ENCODE results near the gene EHBP1.
"Not testable (repeated sequence)": the region's sequence is repeated elsewhere in the genome, so short reads cannot be mapped to it uniquely, and the experiment has no call there.

The EHBP1 gene

DNA sequence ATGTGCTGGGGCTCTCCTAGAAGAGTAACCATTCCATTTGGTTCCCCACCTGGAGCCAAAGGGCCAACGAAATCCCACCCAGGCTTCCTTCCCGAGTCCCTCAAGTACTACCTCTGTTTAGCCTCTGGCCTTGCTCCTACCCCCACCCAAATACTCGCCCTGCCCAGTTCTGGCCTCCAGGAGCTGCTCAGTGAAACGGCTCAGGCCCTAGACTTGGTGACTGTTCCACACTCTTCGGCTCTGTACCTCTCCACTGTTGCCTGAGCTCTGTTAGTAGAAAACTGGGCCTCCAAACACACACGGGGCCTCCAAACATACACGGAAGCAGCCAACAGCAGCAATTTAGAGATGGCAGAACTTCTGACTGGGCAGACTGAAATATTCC lies 349.3 kb downstream of the EHBP1 start:
- DNase-seq, result no peak

DNA sequence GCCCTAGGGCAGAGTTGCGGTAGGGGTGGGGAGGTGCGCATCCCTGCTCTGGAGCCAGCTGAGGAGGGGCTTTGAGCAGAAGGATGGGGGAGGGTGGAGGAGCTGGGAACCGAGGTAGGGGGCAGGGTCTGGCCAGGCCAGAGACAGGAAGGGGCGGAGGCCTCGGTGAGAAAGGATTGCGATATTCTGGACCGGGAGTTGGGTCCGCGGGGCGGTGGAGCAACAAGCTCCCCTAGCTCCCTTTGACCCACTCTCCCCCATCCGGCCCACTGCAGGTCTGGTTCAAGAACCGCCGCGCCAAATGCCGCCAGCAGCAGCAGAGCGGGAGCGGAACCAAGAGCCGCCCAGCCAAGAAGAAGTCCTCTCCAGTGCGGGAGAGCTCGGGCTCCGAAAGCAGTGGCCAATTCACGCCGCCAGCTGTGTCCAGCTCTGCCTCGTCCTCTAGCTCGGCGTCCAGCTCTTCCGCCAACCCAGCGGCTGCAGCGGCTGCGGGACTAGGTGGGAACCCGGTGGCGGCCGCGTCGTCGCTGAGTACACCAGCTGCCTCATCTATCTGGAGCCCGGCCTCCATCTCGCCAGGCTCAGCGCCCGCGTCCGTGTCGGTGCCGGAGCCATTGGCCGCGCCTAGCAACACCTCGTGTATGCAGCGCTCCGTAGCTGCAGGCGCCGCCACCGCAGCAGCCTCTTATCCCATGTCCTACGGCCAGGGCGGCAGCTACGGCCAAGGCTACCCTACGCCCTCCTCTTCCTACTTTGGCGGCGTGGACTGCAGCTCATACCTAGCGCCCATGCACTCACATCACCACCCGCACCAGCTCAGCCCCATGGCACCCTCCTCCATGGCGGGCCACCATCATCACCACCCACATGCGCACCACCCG lies 350.0 kb downstream of the EHBP1 start:
- DNase-seq, result no peak

DNA sequence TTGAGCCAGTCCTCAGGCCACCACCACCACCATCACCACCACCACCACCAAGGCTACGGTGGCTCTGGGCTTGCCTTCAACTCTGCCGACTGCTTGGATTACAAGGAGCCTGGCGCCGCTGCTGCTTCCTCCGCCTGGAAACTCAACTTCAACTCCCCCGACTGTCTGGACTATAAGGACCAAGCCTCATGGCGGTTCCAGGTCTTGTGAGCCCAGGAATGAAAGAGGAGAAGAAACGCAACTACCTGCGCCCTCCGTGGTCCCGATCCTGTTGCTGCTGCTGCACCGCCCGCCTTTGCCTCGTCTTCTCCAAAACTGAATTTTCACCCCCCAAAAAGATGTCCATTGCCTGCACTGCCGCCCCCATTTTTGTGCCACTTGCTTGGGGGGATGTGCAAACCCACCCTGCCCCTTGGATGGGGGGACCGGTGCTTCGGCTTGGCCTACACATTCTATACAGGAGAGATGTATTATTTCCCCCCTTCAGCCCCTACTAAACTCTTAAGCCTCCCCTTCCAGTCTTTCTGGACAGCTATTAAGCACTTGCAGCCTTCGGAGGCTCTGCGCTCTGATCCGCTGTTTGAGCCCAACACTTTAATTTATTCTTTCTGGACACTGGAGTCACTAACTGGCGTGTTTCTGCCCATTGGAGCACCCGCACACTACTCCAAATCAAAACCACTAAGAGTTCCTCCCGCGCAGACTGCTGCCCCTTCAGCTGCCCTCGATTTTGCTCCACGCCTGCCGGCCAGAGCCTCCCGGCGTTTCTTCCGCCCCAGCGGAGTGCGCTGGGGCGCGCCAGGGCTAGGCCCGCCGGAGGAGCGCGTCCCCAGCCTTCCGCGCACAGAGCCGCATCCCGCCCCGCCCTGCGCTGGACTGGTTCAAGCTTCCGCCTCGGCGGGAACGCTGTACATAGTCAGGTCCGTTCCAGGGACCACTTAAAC lies 350.9 kb downstream of the EHBP1 start:
- no peak for DNase-seq

DNA sequence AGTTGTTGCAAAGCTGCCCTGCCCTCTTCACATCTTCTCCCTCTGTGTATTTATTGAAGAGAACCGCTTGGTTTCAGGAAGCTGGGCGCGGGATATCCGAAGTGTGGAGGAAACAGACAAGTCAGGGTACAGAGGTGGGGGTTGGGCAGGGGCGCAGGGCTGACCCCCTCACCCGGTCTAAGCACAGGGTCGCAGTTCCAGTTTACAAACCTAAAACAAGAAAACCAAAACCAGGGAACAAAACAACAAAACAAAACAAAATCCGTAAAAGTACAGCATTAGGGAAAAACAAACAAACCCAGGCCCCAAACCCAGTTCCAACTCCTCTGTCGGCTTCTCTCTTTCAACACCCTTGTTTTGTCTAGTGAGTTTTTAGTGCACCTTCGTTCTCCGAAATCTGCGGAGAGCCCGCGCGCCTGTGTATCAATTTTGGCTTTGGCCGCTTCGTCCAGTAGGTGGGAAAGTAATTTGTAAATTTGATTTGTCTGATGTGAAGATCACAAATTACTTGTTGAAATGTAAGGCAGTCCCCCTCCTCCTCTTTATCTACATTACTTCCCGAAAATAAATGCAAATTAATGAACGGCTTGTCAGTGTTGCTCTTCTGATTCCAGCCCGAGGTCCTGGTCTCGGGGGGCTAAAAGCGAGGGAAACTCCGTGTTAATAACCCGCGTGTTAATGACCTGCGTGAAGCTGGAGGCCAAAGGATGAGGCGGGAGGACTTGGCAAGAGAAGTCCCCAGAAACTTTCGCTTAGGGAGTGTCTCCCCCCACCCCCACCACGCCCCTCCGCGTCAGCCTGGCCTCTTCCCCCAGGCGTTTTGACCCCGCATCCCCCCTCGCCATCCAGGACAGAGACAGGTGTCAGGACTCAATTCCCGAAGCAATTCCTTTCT lies 352.0 kb downstream of the EHBP1 start:
- DNase-seq, result no peak

DNA sequence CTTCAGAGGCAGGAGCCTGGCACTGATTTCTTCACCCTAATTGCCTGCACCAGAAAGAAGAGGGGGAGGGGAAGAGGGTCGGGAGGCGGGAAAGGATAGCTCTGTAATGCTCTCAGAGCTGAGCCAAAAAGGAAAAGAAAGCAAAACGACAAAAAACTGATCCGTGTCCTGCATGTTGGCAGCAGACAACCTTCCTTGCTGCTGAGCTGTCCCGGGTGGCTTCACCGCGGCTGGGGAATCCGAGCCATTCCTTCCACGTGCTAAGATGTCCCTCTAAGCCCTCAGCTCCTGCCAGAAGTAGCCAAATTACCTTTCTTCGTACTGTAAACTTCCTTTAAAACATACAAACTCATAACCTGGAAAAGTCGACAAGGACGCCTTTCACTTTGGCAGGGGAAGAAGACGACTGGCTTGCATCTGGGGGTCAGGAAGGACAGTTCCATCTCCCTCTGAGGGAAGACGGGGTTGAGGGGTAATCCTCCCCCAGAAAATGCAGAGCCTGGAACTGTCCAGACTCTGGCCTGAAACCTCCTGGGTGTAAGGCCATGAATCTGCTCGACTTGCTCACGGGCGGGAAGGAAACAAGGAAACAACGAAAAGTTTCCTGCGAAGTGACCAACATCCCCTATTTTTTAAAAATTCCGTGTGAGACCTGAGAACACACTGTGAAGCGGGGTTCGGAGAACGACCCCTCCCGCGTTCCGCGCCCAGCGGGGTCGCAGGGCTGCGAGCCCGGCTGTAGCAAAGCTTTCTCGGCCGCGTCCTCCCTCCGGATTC lies 352.8 kb downstream of the EHBP1 start:
- no peak for DNase-seq

DNA sequence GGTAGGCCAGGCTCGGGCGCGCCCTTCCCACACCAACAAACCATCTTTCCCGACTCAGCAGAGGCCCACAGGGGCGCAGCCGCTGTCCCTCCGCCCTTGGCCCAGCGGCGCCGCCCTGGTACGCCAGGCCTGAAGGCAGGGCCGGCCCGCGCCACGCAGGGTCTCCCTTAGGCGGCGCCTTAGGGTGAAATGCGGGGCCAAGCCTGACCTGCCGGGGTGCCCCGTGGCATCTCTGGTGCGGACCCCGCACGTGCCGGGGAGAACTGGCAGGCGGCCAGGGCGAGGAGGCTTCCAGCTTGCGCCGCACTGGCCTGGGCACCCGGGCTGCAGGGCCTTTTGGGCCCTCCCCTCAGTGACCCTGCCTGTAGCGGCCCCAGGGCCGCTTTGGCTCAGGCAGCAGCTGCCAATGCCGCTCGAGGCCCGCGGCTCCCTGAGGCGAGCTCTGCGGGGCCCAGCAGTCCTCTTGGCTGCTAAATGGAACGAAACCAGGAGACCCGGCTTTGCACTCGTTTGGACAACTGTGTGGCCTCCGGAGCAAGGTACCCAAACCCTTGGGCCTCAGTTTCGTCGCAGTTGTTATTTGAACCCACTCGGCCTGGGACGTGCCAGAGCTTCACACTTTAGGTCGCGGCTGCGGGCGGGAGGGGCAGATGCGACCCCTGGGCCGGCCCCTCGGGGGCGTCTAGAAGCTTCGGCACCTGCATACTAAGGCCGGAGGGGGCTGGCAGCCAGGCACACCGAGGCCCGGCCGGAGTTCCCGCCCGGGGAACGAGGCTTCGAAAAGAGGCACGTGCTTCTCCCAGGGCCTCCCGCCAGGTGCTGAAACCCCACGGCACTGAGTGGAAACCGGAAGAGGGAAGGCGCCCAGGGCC lies 353.6 kb downstream of the EHBP1 start:
- no peak for DNase-seq

DNA sequence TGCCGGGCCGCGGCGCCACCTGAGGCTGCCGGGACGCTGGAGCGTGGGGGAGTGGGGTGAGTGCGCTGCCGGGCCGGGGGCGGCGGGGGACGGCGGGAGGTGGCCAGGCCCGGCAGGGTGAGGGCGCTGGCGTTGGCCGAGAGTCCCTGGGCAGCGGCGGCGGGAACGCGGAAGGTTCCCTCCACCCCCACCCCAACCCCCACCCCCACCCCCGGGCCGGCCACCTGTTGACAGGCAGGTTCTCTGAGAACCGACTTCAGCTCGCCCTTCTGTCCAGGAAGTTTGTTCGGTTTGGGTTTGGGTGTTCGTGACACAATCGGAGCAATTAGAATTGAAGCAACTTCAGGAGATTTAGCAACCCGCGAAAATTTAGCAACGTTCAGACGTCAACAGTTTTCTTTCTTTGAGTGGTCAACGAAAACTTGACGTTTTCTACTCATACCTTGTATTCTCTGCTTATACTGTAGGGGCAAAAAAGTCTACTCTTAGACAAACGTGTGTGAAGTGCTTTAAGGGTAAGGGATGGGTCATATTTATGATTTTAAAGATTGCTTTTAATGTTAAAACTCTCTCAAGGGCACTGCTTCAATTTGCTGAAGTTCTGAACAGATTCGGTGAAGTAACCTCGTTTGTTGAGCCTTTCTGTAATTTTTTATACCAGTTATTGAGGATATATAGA lies 354.4 kb downstream of the EHBP1 start:
- no peak for DNase-seq

DNA sequence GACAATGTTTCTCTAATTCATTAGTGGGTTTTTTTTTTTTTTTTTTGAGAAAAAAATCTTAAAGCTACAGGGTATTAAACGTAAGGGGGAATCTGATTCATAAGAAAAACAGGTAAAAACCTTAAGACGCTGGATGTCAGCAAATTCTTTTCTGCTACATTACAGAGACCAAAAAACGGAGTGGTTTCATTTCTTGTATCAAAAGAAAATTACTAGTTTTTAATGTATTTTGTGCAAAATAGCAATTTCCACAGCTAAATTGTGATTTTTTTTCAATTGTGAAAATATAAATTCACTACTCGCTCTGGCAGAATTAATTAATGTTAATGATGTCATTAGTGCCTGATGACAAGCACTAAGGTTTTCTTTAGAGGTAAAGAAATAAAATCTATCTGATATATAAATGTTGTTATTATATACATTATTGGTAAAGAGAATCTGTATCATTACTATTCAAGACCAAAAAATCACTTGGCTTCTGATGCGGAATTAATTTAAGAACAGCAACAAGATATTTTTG lies 355.0 kb downstream of the EHBP1 start:
- DNase-seq, result no peak

DNA sequence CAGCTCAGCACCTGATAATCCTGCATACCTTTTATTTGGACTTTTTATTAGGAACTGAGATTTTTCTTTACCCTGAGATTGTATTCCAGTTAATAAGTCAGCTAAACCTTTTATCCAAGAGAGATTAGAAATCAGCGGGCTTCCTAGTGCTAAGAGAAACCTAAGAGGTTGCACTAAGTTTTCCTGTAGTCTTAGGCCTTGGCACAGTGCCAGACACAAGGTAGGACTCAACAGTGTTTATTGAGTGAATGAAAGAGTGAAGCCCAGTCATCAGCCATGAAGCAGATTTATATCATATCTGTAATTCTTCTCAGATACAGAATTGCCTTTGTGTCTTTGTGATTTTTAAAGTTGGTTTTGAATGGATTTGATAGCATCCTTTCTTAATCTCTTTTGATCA lies 358.7 kb downstream of the EHBP1 start:
- no peak for DNase-seq

DNA sequence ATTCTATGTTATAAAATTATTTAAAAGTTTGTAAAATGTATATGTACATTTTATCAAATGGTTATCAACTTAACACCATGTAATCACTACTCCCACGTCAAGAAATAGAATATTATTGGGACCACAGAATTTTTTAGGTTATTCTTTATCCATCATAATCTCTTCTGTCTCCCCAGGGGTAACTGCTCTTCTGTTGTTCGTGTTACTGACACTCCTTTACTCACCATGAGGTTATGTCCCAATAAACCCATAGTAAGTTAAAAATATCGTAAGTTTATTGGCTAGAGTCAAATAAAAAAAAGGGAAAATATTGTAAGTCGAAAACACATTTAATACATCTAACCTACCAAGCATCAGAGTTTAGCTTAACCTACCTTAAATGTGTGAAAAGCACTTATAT lies 359.1 kb downstream of the EHBP1 start:
- no peak for DNase-seq

DNA sequence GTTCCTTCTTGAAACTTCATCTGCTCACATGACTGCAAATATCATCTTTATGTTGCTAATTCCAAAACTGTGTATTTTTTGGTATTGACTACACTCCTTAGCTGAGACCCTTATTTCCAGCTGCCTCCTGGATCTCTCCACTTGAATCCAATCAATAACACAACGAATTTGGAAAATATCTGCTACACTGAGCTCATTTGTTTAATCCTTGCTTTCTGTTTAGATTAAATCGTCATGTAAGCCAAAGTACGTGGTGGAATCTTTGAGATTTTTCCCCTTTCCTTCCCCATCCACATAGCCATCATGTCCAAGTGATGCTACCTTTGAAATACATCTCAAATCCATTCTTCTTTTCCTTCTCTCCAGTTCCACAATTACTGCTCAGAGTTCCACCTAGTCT lies 360.8 kb downstream of the EHBP1 start:
- no peak for DNase-seq

DNA sequence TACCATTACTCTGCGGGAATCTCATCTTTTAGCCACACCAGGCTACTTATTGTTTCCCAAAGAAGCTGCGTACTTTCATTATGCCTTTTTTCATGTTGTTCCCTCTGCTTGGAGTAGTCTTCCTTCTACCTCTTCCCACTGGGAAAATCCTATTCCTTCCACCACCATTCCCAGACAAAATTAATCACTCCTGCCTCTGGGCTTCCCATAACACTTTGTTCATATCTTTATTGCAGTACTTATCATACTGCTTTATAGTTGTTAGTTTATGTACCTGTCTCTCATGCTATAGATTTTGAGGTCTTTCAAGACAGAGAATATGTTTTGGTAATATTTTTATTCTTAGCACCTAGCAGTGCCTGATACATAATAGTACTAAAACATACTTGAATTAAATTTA lies 361.3 kb downstream of the EHBP1 start:
- no peak for DNase-seq

DNA sequence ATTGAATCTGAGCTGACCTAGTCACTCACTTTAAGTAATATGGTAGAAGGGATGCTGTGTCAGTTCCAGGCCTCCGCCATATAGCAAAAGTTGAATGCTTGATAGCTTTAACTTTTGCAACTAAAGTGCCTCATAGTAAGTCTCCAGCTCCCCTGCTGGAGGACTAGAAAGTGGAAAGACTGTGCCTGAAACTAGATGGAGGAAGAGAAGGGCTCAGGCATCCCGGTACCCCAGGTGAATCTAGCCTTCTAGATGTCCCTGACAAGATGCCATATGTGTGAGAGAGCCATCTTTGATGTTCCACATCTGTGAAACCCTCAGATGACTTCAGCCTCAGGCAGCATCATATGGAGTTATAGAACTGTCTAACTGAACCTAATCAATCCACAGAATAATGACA lies 366.2 kb downstream of the EHBP1 start:
- DNase-seq, result no peak

DNA sequence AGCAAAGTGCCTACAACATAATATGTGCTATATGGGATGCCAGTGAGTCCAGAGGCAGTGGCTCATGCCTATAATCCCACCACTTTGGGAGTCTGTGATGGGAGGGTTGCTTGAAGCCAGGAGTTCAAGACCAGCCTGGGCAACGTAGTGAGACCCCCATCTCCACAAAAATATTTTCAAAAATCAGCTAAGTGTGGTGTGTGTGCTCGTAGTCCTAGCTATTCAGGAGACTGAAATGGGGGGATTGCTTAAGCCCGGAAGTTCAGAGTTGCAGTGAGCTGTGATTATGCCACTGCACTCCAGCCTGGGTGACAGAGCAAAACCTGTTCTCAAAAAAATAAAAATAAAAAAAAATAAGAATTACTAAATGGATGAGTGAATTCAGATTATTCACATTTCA lies 368.5 kb downstream of the EHBP1 start:
- no peak for DNase-seq

DNA sequence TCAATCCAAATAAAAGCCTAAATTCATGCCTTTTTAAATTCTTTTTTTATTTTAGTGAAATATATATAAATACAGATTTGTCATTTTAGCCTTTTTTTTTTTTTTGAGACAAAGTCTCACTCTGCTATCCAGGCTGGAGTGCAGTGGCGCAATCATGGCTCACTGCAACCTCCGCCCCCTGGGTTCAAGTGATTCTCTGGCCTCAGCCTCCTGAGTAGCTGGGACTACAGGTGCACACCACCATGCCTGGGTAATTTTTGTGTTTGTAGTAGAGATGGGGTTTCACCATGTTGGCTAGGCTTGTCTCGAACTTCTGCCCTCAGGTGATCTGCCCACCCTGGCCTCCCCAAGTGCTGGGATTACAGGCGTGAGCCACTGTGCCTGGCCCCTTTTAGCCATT lies 368.9 kb downstream of the EHBP1 start:
- DNase-seq, result not testable (repeated sequence)

DNA sequence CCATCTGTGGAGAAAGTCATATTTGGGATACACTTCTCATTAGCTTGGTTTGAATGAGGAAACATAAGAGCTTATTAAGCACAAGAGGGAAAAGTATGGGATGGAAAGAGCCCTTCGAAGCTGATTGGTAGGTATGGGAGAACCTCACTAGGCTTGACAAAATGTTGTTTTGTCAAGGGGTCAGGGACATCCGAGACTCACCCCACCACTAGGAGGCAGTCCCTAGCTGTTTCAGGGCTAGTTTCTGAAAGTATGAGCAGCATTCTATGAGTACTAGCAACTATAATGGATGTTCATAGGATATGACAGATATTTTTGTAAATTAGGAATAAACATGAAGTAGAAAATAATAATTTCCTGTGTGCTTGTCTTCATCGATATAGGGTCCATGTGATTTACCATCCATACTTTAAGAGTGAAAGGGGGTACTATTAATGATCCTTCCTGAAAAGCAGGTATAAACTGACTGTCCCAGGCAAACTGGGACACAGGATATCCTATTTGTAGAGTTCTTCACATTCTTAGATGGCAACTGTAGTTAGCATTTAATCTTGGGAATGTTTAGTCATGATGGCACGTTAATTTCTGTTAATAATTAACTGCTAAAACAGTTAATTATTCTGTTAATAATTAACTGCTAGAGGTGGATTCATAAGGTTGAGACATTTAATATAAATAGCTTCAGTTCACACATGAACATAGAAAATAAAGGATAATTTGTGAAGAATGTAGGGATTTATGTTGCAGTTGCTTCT lies 373.5 kb downstream of the EHBP1 start:
- no peak for DNase-seq

DNA sequence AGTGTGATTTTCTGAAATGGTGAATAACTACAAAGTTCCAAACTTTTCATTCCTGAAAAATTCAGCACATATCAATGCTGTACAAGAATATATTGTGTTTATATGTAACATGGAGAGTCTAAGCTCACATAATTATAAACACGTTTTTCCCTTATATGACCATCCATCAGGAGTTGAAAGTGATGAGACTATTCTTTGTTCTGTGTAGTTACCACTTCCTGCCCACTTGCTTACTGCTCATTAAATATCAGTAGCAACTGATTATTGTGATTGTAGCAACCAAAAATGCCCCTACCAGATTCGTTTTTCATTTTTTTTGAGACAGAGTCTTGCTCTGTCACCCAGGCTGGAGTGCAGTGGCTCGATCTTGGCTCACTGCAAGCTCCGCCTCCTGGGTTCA lies 375.9 kb downstream of the EHBP1 start:
- DNase-seq, result no peak

DNA sequence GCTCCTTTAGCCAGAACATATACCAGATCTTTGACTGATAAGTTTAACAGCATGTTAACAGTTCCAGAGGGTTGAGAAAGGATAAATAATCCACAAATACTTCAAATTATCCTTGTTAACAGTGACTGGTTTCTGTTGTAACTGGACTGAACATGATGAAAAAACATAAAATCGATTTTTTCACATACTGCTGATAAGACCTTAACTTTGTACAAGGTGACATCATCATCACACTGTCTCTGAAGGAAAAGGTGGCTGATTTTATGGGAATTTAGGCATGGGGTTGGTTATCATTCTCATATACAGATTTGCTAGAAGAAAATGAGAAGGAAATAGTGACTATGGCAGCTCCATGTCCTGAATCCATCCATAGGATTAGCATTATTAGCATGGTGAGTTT lies 381.2 kb downstream of the EHBP1 start:
- DNase-seq, result no peak

DNA sequence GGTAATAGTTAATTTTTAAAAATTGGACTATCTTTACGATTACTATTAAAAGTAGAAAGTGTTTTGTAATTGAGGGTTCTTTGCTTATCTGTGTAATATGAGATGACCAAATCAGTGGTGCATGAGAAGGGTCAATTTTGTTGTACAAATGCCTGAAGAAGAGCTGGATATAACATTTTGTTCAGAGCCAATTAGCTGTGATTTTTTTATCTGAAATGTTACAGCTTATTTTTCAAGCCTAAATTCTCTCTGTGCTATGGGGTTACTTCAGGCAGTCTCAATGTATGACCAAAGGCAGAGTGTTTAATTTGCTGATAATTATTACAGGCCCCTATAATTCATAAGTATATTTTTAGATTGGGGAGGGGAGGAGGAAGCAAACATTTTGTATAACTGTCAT lies 386.9 kb downstream of the EHBP1 start:
- DNase-seq, result no peak

Measured in effector CD8-positive, alpha-beta T cell (primary cell).